Hepatocyte (in vitro differentiated cells): Measurements from ENCODE around the gene BMP10. TPM values are rescaled to one million over a fixed set of nuclear protein-coding genes. Genes with fewer than 3 reads are reported as not detected.
"Not testable (repeated sequence)": the region's sequence is repeated elsewhere in the genome, so short reads cannot be mapped to it uniquely, and the experiment has no call there.

ENCODE experiments used
- DNase-seq: peaks from one replicate; pipeline ENCODE4 v3.0.0-alpha.2; 2016; ENCODE audit warnings: low spot score
- H2AFZ ChIP-seq: fragments of 200-600 bp; sonication (generic); 2 replicates; pipeline ENCODE4 v1.6.0; 2016; ENCODE audit warnings: antibody characterized with exemption, mild to moderate bottlenecking
- H3K27ac ChIP-seq: fragments of 200-600 bp; sonication (generic); 2 replicates; pipeline ENCODE4 v1.5.1; 2016; ENCODE audit warnings: mild to moderate bottlenecking
- H3K27me3 ChIP-seq: fragments of 200-600 bp; sonication (generic); 2 replicates; pipeline ENCODE4 v1.6.1; 2016
- H3K36me3 ChIP-seq: fragments of 200-600 bp; sonication (generic); replicated peaks from 2 replicates; pipeline ENCODE4 v1.5.1; 2016; ENCODE audit warnings: low read depth; ENCODE audit not compliant: insufficient read depth
- H3K4me1 ChIP-seq: fragments of 200-600 bp; sonication (generic); 2 replicates; pipeline ENCODE4 v1.5.1; 2016; ENCODE audit warnings: mild to moderate bottlenecking, moderate library complexity; ENCODE audit not compliant: insufficient read depth
- H3K4me2 ChIP-seq: fragments of 200-600 bp; sonication (generic); 2 replicates; pipeline ENCODE4 v1.6.0; 2016
- H3K4me3 ChIP-seq: fragments of 200-600 bp; sonication (generic); 2 replicates; pipeline ENCODE4 v1.5.1; 2016; ENCODE audit warnings: mild to moderate bottlenecking
- H3K79me2 ChIP-seq: fragments of 200-600 bp; sonication (generic); 2 replicates; pipeline ENCODE4 v1.6.0; 2017; ENCODE audit warnings: mild to moderate bottlenecking
- H3K9me2 ChIP-seq: fragments of 200-600 bp; sonication (generic); replicated peaks from 2 replicates; pipeline ENCODE4 v1.6.0; 2017; ENCODE audit warnings: mild to moderate bottlenecking; ENCODE audit not compliant: insufficient read depth
- H3K9me3 ChIP-seq: fragments of 200-600 bp; sonication (generic); 2 replicates; pipeline ENCODE4 v1.5.1; 2016; ENCODE audit warnings: low read depth, mild to moderate bottlenecking
- H4K20me1 ChIP-seq: fragments of 200-600 bp; sonication (generic); 2 replicates; pipeline ENCODE4 v1.6.0; 2016; ENCODE audit warnings: mild to moderate bottlenecking; ENCODE audit not compliant: insufficient read depth, poor library complexity, severe bottlenecking
- EZH2 ChIP-seq: fragments of 200-600 bp; sonication (generic); IDR thresholded peaks from 2 replicates; pipeline ENCODE4 v1.6.1; 2016; ENCODE audit warnings: antibody characterized with exemption, mild to moderate bottlenecking, borderline replicate concordance
- EZH2phosphoT487 ChIP-seq: fragments of 200-600 bp; sonication (generic); IDR thresholded peaks from one replicate; pipeline ENCODE4 v1.6.1; 2018; ENCODE audit warnings: antibody characterized with exemption, mild to moderate bottlenecking, low read depth, moderate library complexity; ENCODE audit not compliant: unreplicated experiment, severe bottlenecking
- WGBS: methylation state at CpG from one replicate; pipeline ENCODE4 v1.1.6; 2016; ENCODE audit warnings: low lambda C conversion rate; ENCODE audit errors: missing lambda C conversion rate; 5-methylcytosine and 5-hydroxymethylcytosine counted together
- polyA plus RNA-seq: library from polyadenylated mRNA; unstranded; fragments of >200 nt; fragmentation: Nextera tagmentation; extraction: Ambion mirVana; gene quantifications from 2 replicates; pipeline ENCODE4 v1.2.1, GENCODE V29; 2016
- total RNA-seq: library from RNA; depleted of rRNA; stranded (reverse); fragments of >200 nt; gene quantifications from 2 replicates; pipeline ENCODE4 v1.2.3, GENCODE V29; 2014
- TF ChIP-seq, protein P1 (sequence below): fragments of 200-600 bp; sonication (generic); IDR thresholded peaks from 2 replicates; pipeline ENCODE4 v1.5.1; 2016; ENCODE audit warnings: antibody characterized with exemption, mild to moderate bottlenecking; ENCODE audit not compliant: poor library complexity

BMP10 gene
- total and polyA plus RNA-seq, 2 experiments from 2014 or later: 0.27 TPM; not detected in 1

GRCh38 chr2:68901561-68901960 lies 30.4 kb upstream of the BMP10 start:
- Histone ChIP-seq H3K27me3 (no peaks in the 10 kb centered on the region), H3K4me1 (no peaks in the 10 kb centered on the region), H3K36me3 (no peaks in the 10 kb centered on the region), H4K20me1 (no peaks in the 10 kb centered on the region), H3K4me2 (no peak overlapping the region), H3K79me2 (no peaks in the 10 kb centered on the region), H3K9me2 (no peaks in the 10 kb centered on the region), H3K27ac (no peak overlapping the region), H3K4me3 (no peak overlapping the region), H3K9me3 (peaks cover 5% of the 10 kb centered on the region), H2AFZ (no peak overlapping the region)
- TF ChIP-seq EZH2phosphoT487 (no peak), EZH2 (no peak)
- TF ChIP-seq, protein P1, sequence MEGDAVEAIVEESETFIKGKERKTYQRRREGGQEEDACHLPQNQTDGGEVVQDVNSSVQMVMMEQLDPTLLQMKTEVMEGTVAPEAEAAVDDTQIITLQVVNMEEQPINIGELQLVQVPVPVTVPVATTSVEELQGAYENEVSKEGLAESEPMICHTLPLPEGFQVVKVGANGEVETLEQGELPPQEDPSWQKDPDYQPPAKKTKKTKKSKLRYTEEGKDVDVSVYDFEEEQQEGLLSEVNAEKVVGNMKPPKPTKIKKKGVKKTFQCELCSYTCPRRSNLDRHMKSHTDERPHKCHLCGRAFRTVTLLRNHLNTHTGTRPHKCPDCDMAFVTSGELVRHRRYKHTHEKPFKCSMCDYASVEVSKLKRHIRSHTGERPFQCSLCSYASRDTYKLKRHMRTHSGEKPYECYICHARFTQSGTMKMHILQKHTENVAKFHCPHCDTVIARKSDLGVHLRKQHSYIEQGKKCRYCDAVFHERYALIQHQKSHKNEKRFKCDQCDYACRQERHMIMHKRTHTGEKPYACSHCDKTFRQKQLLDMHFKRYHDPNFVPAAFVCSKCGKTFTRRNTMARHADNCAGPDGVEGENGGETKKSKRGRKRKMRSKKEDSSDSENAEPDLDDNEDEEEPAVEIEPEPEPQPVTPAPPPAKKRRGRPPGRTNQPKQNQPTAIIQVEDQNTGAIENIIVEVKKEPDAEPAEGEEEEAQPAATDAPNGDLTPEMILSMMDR: no peak
- WGBS: 88% methylated on average over 1 of the region's 1 CpG
- no peak for DNase-seq

GRCh38 chr2:68901199-68901514 lies 30.0 kb upstream of the BMP10 start:
- WGBS: 77% methylated on average over 4 of the region's 4 CpGs
- H3K36me3 ChIP-seq: no peaks in the 10 kb centered on the region
- no peaks in the 10 kb centered on the region for H3K9me2 ChIP-seq
- H3K4me2 ChIP-seq: no peak overlapping the region
- H2AFZ ChIP-seq: no peak overlapping the region
- no peaks in the 10 kb centered on the region for H3K79me2 ChIP-seq
- no peaks in the 10 kb centered on the region for H3K27me3 ChIP-seq
- H4K20me1 ChIP-seq: no peaks in the 10 kb centered on the region
- H3K27ac ChIP-seq: no peak overlapping the region
- H3K9me3 ChIP-seq: peaks cover 5% of the 10 kb centered on the region
- no peak for TF ChIP-seq EZH2
- TF ChIP-seq EZH2phosphoT487: no peak
- TF ChIP-seq, protein P1: no peak
- no peak for DNase-seq
- H3K4me3 ChIP-seq: no peak overlapping the region
- no peaks in the 10 kb centered on the region for H3K4me1 ChIP-seq

DNA sequence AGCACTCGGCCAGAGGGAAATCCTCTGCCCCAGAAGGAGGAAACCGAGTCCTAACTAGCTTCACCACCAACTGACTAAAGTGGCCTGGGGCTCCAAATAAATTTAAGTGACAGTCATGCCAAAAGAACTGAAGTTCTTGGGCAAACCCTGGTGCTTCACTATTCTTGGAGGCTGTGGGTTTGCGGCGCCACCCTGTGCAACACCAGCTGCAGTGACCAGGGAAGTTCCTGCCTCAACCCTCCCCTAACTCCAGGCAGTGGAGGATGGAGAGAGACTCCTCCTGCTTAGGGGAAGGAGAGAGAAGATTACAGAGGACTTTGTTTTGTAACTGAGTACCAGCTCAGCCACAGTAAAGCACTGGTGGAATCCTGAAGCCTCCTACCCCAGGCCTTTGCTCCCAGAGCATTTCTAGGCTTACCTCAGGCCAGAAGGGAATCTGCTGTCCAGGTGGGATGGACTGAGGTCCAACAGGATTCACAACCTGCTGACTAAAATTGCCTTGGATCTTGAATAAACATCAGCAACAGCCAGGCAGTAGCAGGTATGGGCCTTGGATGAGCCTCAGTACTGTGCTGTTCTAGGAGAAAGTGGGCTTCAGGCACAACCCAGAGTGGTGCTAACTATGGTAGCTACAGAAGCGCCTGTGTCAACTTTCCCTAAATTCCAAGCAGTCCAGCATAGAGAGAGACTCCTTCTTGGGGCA lies 29.4 kb upstream of the BMP10 start:
- no peak overlapping the region for H3K4me3 ChIP-seq
- no peak overlapping the region for H2AFZ ChIP-seq
- H3K27me3 ChIP-seq: no peaks in the 10 kb centered on the region
- H3K79me2 ChIP-seq: no peaks in the 10 kb centered on the region
- DNase-seq: no peak
- 91% methylated on average over 5 of the region's 5 CpGs for WGBS
- H4K20me1 ChIP-seq: no peaks in the 10 kb centered on the region
- TF ChIP-seq, protein P1: no peak
- TF ChIP-seq EZH2phosphoT487 (no peak), EZH2 (no peak)
- H3K9me2 ChIP-seq: no peaks in the 10 kb centered on the region
- H3K36me3 ChIP-seq: no peaks in the 10 kb centered on the region
- H3K4me1 ChIP-seq: no peaks in the 10 kb centered on the region
- H3K9me3 ChIP-seq: peaks cover 5% of the 10 kb centered on the region
- no peak overlapping the region for H3K27ac ChIP-seq
- no peak overlapping the region for H3K4me2 ChIP-seq

DNA sequence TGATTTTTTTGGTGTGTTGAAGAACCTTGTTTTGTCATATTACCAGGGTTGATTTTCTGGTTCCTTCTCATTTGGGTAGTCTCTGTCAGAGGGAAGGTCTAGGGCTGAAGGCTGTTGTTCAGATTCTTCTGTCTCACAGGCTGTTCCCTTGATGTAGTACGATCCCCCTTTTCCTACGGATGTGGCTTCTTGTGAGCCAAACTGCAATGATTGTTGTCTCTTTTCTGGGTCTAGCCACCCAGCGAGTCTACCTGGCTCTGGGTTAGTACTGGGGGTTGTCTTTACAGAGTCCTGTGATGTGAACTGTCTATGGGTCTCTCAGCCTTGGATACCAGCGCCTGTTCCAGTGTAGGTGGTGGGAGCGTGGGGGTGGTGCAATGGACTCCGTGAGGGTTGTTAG lies 24.8 kb upstream of the BMP10 start:
- H3K36me3 ChIP-seq, H3K4me3 ChIP-seq, H3K4me2 ChIP-seq, H3K4me1 ChIP-seq, H3K9me3 ChIP-seq, DNase-seq, H3K9me2 ChIP-seq, H2AFZ ChIP-seq, H4K20me1 ChIP-seq, H3K79me2 ChIP-seq, H3K27me3 ChIP-seq, H3K27ac ChIP-seq: not testable (repeated sequence)
- WGBS: 97% methylated on average over 6 of the region's 6 CpGs
